ENCODE measurements around the gene RHEB.
A peak's percentile ranks its signal among the peaks of the same experiment; 100 is the strongest.

Gene RHEB

GRCh38 chr7:151524845-151525244, 5.2 kb upstream of the RHEB start:
- DNase-seq (ENCODE audit: low read depth): no peak

DNA sequence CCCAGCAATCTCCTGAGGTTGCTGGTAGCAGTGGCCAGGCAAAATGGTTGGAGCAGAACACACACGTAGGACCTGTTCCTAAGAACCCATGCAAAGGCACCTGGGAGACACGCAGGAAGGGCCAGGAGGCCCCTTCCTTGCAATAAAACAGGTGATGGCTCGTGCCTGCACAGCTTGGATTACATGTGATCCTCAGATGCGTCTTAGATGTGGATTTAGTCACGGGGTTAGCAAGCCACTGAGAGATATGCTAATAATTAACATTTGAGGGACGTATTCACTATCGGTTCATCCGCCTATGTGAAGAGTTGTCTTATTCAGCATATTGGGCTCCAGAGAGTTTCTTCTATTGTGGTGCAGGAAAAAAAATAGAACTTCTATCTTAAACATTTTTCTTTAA, 4.6 kb upstream of the RHEB start:
- no peak for DNase-seq (ENCODE audit: low read depth)

DNA sequence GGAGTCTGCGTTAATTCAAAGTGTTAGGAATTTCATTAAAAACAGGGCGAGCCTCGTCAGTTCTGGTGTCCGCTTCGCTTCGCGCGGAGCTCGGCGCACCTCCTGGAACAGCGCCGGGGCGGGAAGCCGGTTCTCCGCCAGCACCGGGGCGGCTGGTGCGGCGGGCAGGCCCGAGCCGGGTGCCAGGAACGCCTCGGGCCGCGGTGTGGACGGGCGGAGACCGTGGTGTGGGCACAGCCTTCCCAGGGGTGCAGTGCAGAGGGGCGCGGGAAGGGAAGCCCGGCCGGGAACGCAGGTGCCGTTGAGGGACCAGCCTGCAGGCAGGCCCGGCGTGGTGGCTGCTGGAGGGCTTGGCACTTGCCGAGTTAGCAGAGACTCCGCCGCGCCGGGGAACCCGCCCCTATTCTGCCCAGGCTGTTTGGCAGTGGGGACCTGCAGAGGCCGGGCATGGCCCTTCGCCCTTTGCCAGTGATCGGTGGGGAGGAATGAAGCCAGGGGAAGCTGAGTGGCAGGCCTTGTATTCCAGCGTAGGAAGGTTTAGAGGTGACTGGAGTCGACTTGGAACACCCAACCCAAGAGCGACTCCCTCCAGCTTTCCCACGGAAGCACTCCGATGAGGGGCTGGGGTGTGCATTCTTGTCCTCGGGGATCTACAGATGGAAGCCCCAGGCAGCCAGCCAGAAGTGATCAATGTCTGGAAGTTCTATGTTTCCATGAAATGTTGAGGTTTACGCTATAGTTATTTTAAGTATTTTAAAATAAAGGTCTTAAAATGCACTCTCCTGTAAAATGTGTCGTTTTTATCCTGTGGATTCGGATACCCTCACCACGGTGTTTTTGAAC, 945 bp upstream of the RHEB start:
- peak; percentile 24 for DNase-seq (ENCODE audit: low read depth)

- peak; percentile 46 for DNase-seq (ENCODE audit: low read depth)
Measured at GRCh38 chr7:151518947-151519764, 539 bp downstream of the RHEB start.

DNA sequence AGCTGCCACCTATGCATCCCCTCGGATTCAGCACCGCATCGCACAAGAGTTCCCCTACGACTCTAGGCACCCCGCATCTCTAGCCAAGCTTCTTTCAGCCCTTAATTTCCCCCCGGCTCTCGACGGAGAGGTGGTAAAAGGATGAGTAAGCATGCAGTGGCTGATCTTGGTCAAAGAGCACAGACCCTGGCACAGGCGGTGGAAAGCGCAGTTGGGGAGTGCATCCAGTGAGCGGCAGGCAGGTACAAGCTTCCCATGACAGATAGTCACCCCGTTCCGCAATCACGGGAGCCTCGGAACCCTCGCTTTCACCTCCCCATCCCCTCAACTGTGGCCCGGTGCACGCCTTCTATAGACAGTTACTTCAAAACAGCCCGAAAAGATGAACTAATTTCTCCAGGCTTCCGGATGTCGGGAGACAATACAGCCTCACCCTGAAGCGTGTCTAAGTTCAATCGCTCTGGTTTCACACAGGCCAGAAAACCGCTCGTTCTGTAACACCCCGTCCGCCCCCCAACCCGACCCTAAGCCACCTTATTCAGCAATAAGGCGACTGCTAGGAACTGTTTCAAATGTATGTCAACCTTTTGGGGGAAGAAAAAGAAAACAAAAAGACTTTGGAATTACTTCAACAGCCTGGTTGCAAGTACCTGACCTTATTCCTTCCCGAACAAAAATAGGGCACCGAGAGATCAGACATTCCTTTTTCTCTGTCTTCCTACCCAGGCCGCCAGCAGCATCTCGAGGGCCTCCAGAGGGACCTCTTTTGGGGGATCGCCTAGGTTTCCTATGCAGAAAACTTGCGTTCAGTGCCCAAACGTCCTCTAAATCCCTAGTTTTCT, 1.4 kb downstream of the RHEB start:
- peak; percentile 28 for DNase-seq (ENCODE audit: low read depth)

DNA sequence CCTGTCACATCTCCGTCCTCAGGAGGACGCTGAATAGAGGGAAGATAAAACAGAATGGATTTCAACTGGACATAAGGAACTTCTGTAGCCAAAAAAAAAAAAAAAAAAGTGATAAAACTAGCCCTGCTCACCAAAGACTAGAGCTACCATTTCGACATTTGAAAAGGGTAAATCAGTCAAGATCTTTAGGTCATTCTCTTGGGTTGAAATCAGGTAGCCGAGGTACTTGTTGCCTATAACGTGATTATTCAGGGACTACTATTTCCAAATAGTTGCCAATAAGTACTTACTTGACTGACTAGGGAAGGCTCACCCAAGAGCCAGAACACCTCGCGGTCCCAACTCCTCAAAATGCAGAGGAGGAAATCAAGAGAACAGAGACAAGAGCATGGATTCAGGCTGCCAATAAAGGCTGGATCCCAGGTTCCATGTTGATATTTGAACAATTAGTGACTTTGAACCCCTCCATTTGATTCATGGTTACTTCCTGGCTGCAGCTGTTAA, 2.0 kb downstream of the RHEB start:
- no peak for DNase-seq (ENCODE audit: low read depth)

DNA sequence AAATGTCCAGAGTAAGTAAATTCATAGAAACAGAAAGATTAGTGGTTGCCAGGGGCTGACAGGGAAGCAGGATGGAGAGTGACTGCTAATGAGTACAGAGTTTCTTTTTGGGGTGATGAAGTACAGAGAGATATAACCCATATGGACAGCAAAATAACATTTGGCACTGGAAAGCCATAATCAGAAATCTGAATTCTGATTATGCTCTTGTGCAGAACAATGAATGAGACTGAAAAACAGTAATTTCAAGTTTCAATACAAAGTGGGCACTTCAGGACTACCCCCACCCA, 4.5 kb downstream of the RHEB start:
- DNase-seq (ENCODE audit: low read depth): no peak

DNA sequence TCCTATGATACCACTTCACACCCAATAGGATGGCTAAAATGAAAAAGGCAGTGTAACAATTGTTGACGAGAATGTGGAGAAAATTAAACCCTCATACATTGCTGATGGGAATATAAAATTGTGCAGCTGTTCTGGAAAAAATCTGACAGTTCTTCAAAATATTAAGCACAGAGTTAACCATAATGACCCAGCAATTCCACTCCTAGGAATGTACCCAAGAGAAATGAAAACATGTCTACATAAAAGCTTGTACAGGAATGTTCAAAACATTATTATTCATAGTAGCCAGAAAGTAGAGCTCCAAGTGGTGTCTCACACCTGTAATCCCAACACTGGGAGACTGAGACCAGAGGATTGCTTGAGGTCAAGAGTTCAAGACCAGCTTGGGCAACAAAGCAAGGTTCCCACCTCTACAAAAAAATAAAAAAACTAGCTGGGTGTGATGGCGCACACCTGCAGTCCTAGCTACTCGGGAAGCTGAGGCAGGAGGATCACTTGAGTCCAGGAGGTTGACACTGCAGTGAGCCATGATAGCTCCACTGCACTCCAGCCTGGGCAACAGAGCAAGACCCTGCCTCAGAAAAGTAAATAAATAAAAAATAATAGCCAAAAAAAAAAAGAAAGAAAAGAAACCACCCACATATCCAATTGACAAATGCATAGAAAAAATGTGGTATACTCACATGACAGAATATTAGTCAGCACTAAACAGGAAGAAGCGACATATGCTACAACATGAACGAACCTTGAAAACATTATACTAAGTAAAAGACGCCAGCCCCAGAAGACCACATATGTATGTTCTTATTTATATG, 5.0 kb downstream of the RHEB start:
- no peak for DNase-seq (ENCODE audit: low read depth)

GRCh38 chr7:151513133-151513532, 6.6 kb downstream of the RHEB start:
- no peak for DNase-seq (ENCODE audit: low read depth)

DNA sequence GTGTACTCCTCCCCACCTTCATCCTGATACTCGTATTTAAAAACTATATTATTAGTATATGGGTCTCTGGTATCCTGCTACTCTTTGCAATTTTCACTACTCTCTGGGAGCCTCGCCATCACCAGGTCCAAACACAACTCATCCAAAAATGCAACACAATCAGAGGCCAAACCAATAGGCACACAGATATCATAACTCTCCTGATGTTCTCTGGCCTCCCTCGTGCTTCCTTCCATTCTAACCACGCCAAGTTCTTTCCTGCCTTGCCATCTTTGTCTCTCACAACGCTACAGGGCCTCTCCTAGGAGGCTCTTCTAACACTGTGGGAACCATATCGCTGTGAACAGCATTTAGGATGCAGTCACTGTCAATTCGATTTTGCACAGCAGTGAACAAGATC, 7.3 kb downstream of the RHEB start:
- no peak for DNase-seq (ENCODE audit: low read depth)

GRCh38 chr7:151511946-151512345, 7.7 kb downstream of the RHEB start:
- no peak for DNase-seq (ENCODE audit: low read depth)

DNA sequence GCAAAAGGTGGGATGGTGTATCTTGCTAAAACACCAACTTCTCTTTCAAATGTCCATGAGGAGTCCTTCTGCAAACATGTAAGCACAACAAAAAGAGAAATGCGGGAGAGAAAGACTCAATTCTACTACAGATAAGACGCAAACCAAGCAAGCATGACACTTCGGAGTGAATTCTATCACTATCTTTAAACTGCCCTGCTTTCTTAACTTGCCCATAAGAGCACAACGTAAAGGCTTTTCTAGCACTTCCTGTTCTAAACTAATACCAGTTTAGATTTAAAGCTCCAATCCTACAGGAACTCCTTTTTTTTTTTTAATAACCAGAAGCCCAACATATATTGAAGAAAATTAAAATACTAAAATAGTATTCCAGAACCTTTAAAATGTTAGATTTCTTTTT, 8.4 kb downstream of the RHEB start:
- no peak for DNase-seq (ENCODE audit: low read depth)

DNA sequence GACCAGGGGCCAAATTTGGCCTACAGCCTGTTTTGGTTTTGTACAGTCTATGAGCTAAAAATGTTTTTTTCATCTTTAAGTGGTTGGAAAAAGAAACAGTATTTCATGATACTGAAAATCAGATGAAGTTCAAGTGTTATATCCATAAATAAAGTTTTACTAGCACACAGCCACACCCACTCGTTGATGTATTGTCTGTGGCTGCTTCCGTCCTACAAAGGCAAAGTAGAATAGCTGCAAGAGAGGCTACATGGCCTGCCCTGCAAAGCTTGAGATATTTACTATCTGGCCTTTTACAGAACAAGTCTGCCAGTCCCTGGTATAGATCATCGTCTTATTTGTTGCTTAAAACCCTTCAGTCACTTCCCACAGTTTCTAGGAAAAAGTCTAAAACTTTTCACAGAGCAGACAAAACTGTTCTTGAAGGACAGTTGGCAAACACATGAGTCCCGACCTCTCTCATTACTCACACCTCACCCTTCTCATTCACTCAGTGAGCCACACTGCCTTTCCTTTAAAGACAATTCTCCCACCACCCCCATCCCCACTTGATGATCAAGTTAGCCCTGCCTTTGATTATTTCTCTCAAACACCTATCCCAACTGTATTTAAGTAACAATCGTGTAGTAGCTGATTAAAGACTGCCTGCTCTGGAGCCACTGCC, 9.9 kb downstream of the RHEB start:
- no peak for DNase-seq (ENCODE audit: low read depth)

DNA sequence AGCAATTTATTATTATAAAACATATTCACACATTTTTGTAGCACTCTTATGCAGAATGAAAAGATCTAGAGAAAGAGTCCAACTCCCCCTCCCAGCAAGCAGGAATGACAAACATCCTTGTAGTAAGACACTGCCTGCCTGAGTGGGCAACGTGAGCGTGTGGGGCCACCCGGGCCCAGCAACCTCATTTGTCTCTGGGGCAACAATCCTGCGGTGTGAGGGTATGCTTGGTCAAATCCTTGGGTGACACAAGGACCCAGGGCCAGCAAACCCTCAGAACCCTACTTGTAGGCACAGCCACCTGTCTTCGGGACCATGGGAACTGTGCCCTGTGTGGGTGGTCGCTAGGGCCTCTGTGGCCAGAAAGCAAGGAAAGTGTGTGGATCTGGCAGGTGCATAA, 10.7 kb downstream of the RHEB start:
- no peak for DNase-seq (ENCODE audit: low read depth)

GRCh38 chr7:151507806-151508205, 11.9 kb downstream of the RHEB start:
- no peak for DNase-seq (ENCODE audit: low read depth)

DNA sequence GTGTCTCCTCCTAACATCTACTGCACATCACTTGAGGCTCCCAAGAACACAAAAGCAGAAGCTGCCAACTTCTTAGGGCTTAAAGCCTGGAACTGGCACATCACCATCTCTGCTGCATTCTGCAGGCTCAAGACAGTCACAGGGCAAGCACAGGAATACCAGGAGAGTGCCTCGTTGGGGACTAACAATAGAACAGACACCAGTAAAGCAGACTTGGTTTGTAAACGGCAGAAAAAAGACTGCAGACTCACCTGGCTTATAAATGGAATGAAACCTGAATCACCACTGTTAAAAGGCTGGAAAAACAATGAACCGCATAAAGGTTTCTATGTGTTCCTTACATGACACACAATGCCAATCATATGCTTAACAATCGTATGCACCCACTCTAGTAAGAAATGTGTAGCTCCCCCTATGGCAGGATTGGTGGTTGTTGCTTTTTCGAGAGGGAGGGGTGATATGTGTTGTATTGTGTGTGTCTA, 12.8 kb downstream of the RHEB start:
- no peak for DNase-seq (ENCODE audit: low read depth)

- DNase-seq (ENCODE audit: low read depth): no peak
Measured at GRCh38 chr7:151505836-151506468, 13.7 kb downstream of the RHEB start.

GRCh38 chr7:151505433-151505832, 14.3 kb downstream of the RHEB start:
- DNase-seq (ENCODE audit: low read depth): no peak

GRCh38 chr7:151504715-151505326, 14.9 kb downstream of the RHEB start:
- no peak for DNase-seq (ENCODE audit: low read depth)
